Prostate gland (tissue), 2 donors: ENCODE data around the gene FARP1. TPM values are rescaled to one million over a fixed set of nuclear protein-coding genes. Genes with fewer than 3 reads are reported as not detected.

Experiments
- DNase-seq: peaks from one replicate; pipeline ENCODE4 v3.0.0-alpha.2; 2019; ENCODE audit warnings: low spot score
- H3K27ac ChIP-seq, 2 donors: fragments of 200-600 bp; sonication (generic); 2 replicates each; pipeline ENCODE4 v1.5.1; 2017 to 2019
- H3K27me3 ChIP-seq: fragments of 200-600 bp; sonication (generic); replicated peaks from 2 replicates; pipeline ENCODE4 v1.5.1; 2019; ENCODE audit not compliant: insufficient read depth
- H3K36me3 ChIP-seq, 2 donors: fragments of 200-600 bp; sonication (generic); 1 replicate in 1 of 2; 2 replicates in 1 of 2; pipeline versions ENCODE4 v1.5.1 to v1.8.1; 2017 to 2019
- H3K4me1 ChIP-seq: fragments of 200-600 bp; sonication (generic); replicated peaks from 2 replicates; pipeline ENCODE4 v1.5.1; 2019
- H3K4me3 ChIP-seq, 2 donors: fragments of 200-600 bp; sonication (generic); 2 replicates each; pipeline ENCODE4 v1.5.1; 2017 to 2019
- H3K9me3 ChIP-seq: fragments of 200-600 bp; sonication (generic); 2 replicates; pipeline ENCODE4 v1.5.1; 2017
- POLR2A ChIP-seq: fragments of 450-650 bp; IDR thresholded peaks from one replicate; pipeline ENCODE4 v1.6.1; 2016; ENCODE audit warnings: antibody characterized with exemption, mild to moderate bottlenecking
- POLR2AphosphoS5 ChIP-seq: sonication (generic); formaldehyde crosslinking; IDR thresholded peaks from one replicate; pipeline ENCODE4 v1.6.1; 2017; ENCODE audit warnings: antibody characterized with exemption
- WGBS: methylation state at CpG from one replicate; pipeline ENCODE4 v1.1.5; 2018; 5-methylcytosine and 5-hydroxymethylcytosine counted together
- intact Hi-C: fragments of 100-400 bp; cut with DNase I; formaldehyde crosslinking; loops from one replicate; pipeline ENCODE4 v1.14.2; 2022
- total RNA-seq, 2 donors: library from RNA; depleted of rRNA; stranded (reverse); fragments of >200 nt; gene quantifications; one replicate each; pipeline ENCODE4 v1.1.0, GENCODE V29; 2016
- TF ChIP-seq, protein P1 (sequence below), 4 experiments: fragments of 200-600 bp in 2 of 4; fragments of 450-650 bp in 2 of 4; sonication (generic) in 2 of 4; IDR thresholded peaks; 1 replicate in 3 of 4; 2 replicates in 1 of 4; pipeline ENCODE4 v1.5.1; 2016 to 2019; ENCODE audit warnings: antibody characterized with exemption in 4 of 4, mild to moderate bottlenecking in 2 of 4, moderate library complexity in 2 of 4

The FARP1 gene
- total RNA-seq, 2 donors from 2014 or later, result 70.6 to 77.5 TPM

DNA sequence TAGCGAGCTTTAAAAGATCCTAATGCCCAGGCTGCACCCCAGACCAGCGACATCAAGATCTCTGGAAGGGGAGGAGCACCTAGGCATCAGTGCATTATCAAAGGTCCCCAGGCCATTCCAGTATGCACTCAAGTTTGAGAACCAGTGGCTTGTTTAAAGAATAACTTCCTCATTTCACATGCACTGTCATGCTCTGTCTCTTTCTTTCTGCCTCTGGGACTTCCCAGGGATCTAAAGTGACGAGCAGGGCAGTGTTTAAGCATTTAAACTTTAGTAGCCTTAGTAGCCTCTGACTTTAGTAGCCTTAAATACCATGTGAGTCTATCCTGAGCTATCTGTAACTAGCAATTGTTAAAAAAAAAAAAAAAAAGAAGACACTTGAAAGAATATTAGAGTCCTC is 8.9 kb upstream of the FARP1 start:
- Histone ChIP-seq H3K9me3 (no peaks in the 10 kb centered on the region), H3K27me3 (no peaks in the 10 kb centered on the region), H3K36me3 (no peaks in the 10 kb centered on the region), H3K27ac (no peak overlapping the region), H3K4me3 (no peak overlapping the region), H3K4me1 (no peaks in the 10 kb centered on the region)
- TF ChIP-seq, protein P1, sequence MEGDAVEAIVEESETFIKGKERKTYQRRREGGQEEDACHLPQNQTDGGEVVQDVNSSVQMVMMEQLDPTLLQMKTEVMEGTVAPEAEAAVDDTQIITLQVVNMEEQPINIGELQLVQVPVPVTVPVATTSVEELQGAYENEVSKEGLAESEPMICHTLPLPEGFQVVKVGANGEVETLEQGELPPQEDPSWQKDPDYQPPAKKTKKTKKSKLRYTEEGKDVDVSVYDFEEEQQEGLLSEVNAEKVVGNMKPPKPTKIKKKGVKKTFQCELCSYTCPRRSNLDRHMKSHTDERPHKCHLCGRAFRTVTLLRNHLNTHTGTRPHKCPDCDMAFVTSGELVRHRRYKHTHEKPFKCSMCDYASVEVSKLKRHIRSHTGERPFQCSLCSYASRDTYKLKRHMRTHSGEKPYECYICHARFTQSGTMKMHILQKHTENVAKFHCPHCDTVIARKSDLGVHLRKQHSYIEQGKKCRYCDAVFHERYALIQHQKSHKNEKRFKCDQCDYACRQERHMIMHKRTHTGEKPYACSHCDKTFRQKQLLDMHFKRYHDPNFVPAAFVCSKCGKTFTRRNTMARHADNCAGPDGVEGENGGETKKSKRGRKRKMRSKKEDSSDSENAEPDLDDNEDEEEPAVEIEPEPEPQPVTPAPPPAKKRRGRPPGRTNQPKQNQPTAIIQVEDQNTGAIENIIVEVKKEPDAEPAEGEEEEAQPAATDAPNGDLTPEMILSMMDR (IDR thresholded peaks at IDR 0.05), result no peak
- TF ChIP-seq POLR2A (no peak), POLR2AphosphoS5 (no peak)
- intact Hi-C loops, result no loop called here
- 76% methylated on average over 3 of the region's 3 CpGs for WGBS
- no peak for DNase-seq

DNA sequence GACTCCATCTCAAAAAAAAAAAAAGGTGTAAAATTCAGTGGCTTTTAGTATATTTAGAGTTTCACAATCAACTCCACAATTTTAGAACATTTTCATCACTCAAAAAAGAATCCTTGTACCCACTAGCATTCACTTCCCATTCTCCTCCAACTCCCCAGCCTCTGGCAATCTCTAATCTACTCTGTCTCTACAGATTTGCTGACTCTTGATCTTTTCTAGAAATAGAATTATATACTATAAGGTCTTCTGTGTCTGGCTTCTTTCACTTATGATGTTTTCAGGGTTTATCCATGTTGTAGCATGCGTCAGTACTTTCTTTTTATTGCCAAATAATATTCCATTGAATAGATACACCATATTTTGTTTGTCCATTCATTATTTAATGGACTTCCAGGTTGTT is 8.0 kb upstream of the FARP1 start:
- no peak for TF ChIP-seq POLR2A
- TF ChIP-seq, protein P1 (IDR thresholded peaks at IDR 0.05), result no peak
- TF ChIP-seq POLR2AphosphoS5, result no peak
- H3K27ac ChIP-seq, result no peak overlapping the region
- no peaks in the 10 kb centered on the region for H3K27me3 ChIP-seq
- no peaks in the 10 kb centered on the region for H3K9me3 ChIP-seq
- 94% methylated on average over 1 of the region's 1 CpG for WGBS
- no peak for DNase-seq
- no peaks in the 10 kb centered on the region for H3K4me1 ChIP-seq
- intact Hi-C loops, result no loop called here
- H3K36me3 ChIP-seq, result no peaks in the 10 kb centered on the region
- no peak overlapping the region for H3K4me3 ChIP-seq

DNA sequence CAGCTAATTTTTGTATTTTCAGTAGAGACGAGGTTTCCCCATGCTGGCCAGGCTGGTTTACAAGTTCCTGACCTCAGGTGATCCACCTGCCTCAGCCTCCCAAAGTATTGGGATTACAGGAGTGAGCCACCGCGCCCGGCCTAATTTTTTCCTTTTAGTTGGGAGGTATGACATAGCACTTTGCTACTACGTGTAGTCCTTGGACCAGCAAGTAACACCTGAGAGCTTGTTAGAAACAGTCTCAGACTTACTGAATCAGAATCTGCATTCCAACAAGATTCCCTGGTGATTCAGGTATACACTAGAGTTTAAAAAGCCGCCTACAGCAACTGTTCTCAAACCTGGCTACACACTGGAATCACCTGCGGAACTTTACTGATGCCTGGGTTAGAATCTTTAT is 1.8 kb upstream of the FARP1 start:
- DNase-seq, result no peak
- TF ChIP-seq, protein P1 (IDR thresholded peaks at IDR 0.05), result no peak
- TF ChIP-seq POLR2AphosphoS5 (no peak), POLR2A (no peak)
- Histone ChIP-seq H3K27me3 (no peaks in the 10 kb centered on the region), H3K4me1 (peaks cover 5% of the 10 kb centered on the region), H3K36me3 (no peaks in the 10 kb centered on the region), H3K27ac (no peak overlapping the region), H3K9me3 (no peaks in the 10 kb centered on the region), H3K4me3 (no peak overlapping the region)
- intact Hi-C loops, result loop anchor here (2.0 to 10.0 kb wide), 4 partner anchors 84 to 531 kb away; no protein-coding TSS in a partner anchor
- 97% methylated on average over 7 of the region's 7 CpGs for whole genome bisulfite sequencing

DNA sequence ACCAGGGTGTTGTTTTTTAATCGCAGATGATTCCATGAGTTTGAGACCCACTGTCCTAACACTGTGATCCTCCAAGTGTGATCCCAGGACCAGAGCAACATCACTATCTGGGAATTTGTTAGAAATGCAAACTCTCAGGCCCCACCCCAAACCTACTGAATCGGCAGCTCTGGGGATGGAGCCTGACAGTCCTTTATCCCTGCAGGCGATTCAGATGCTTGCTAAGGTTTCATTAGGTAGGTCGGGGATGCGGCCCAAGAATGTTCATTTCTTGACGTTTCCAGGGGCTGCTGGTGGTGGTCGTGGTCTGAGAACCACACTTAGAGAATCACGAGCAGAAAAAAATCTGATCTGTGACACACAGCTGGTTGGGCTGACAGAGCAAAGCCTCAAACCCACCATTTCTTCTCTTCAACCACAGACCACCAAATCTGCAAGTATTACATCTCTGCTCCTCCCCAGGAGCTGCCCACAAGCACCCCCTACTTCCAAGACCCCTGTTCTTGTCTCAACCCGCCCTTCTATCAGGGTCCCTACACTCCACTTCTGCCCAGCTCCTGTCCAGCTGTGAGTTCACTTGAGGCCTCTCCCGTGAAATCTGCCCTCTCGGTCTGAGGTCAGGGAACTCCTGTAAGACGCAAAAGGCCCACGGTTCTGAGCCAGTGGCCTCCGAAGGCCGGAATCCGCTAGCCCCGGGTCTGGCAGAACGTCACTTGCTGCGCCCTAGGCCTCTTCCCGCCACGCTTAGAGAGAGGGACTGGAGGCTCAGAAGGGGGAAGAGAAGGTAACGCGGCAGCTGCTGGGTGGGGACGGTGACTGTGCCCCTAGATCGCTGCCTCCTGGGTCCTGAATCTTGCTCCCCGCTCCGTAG is 1.1 kb upstream of the FARP1 start:
- H3K27ac ChIP-seq, result peak overlapping the region; percentile 67 to 74
- DNase-seq, result peak; percentile 10
- WGBS, result 48% methylated on average over 27 of the region's 27 CpGs
- no peaks in the 10 kb centered on the region for H3K36me3 ChIP-seq
- no peaks in the 10 kb centered on the region for H3K27me3 ChIP-seq
- H3K4me1 ChIP-seq, result peaks cover 5% of the 10 kb centered on the region
- H3K9me3 ChIP-seq, result no peaks in the 10 kb centered on the region
- no peak for TF ChIP-seq POLR2A
- TF ChIP-seq POLR2AphosphoS5, result no peak
- TF ChIP-seq, protein P1 (IDR thresholded peaks at IDR 0.05), result no peak
- H3K4me3 ChIP-seq, result peak overlapping the region; percentile 82 to 93
- intact Hi-C loops, result loop anchor here (2.0 to 10.0 kb wide), 4 partner anchors 83 to 531 kb away; no protein-coding TSS in a partner anchor

DNA sequence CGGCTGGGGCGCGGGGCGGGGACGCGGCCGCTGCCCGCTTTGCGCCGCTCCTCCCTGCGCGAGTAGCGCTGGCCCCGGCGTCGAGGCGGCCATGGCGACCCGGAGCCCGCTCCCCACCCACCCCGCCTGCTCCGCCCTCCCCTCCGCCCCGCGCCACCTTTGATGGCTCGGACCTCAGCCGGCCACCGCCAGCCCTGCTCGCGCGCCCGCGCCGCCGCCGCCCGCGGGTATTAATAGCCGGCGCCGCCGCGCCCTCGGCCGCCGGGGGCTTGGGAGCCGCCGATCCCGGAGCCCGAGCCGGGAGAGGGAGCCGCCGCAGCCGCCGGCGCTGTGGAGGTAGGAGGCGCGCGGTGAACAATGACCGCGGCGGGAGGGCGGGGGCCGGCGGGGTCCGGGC is 261 bp downstream of the FARP1 start:
- peak overlapping the region; percentile 82 to 93 for H3K4me3 ChIP-seq
- TF ChIP-seq, protein P1 (IDR thresholded peaks at IDR 0.05), result no peak
- TF ChIP-seq POLR2AphosphoS5 (no peak), POLR2A (no peak)
- peak overlapping the region; percentile 66 to 85 for H3K27ac ChIP-seq
- H3K27me3 ChIP-seq, result no peaks in the 10 kb centered on the region
- H3K4me1 ChIP-seq, result peaks cover 5% of the 10 kb centered on the region
- intact Hi-C loops, result loop anchor here (5.0 to 10.0 kb wide), 3 partner anchors 82 to 529 kb away; no protein-coding TSS in a partner anchor
- H3K36me3 ChIP-seq, result no peaks in the 10 kb centered on the region
- no peaks in the 10 kb centered on the region for H3K9me3 ChIP-seq
- DNase-seq, result no peak
- 2% methylated on average over 7 of the region's 66 CpGs for WGBS
